Endothelial cell of hepatic sinusoid (primary cell): ENCODE measurements around the gene KLHDC7B.
"Not testable (repeated sequence)": the region's sequence is repeated elsewhere in the genome, so short reads cannot be mapped to it uniquely, and the experiment has no call there.

ENCODE experiments used
- in situ Hi-C: cut with HindIII; loops from 2 replicates; pipeline ENCODE4 v1.10.0; 2017; ENCODE audit warnings: low sequenced_read_pairs

KLHDC7B gene

GRCh38 chr22:50528682-50529415, 16.9 kb upstream of the KLHDC7B start:
- in situ Hi-C loops: no loop called here

DNA sequence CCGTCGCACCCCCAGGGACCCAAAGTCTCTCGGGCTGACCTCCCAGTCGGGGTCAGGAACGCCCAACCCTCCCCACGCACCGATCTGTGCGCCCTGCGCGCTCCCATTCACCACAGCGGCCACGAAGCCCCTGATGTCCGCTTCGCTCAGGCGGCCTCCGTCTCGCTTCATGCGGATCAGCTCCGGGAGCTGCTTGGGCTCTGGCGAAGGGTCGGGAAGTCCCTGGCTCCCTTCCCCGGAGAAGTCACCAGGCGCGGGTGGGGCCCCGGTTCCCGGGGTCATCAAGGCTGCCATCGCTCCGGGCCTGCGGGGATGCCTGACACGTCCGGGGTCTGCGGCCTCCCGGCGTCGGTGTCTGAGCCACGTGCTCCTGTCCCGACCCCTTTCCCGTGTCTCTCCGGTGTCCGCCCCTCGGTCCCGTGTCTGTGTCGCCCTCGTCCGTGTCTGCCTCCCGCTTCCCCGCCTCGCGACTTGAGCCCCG, 16.2 kb upstream of the KLHDC7B start:
- in situ Hi-C loops: no loop called here

- in situ Hi-C loops: no loop called here
These were observed 15.7 kb upstream of the KLHDC7B start, which contains the start of gene TYMP for GRCh38 chr22:50529897-50530579. TYMP (minus strand) TSS chr22:50530012; CDS start chr22:50529709, 303 bp downstream.

DNA sequence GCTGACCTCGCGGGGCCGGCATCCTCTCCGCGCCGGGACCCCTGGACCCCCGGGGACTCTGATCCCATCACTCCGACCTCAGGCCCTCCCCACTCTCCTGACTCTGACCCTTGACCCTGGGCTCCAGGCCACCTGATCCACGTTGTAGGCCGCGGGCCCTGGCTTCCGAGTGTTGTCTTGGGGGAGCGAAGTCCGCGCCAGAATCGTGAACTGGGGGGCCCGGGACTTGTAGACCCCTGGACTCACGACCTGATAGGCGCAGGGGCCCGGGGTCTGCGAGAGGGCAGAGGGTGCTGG, 15.2 kb upstream of the KLHDC7B start:
- in situ Hi-C loops: no loop called here

DNA sequence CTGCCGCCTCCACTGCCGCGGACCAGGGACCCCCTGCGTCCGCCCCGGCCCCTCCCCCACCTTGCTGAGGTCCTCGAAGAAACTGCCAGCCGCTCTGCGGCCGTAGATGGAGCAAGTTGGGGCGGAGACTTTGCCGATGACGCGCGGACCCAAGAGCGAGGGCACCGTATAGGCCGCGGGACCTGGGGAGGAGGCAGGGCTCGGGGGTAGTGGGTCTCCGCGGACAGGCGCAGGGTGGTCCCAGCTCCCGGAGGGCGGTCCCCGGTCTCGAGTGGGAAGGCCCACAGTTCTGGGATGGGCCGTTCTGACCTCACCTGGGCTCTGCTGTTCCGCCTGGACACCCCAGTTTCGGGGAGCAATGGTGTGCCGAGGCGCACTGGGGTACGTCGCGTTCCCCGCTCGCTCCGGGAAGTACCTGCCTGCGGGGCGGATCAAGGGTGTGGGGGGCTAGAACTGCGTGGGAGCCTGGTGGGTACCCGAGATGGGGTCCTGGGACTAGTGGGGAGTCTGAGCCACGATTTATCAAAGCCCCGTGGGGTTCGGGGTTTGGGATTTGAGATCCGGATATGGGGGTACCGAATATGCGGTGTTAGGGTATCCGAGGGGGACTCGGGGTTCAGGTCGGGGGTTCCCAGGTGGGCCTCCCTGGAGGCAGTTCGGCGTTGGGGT, 14.7 kb upstream of the KLHDC7B start:
- in situ Hi-C loops: no loop called here

DNA sequence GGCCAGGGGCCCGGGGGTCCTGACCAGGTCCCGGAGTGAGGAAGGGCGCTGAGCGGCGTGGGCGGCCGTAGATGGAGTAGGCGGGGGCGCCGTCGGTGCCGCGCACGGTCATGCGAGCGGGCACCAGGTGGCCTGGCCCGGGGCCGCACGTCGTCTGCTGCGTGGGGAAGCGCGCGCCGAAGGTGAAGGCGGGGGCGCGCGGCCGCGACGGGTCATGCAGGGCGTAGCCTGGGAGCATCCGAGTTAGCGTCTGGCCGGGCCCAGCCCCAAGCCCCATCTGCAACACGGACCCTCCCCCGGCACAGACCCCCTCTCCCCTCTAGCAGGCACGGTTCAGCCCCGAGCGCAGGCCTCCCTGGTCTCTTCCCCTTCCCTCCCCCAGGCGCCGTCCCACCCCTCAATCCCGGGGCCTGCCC, 14.1 kb upstream of the KLHDC7B start:
- in situ Hi-C loops: no loop called here

- in situ Hi-C loops: no loop called here
These were observed 13.6 kb upstream of the KLHDC7B start for GRCh38 chr22:50531962-50532674.

GRCh38 chr22:50532824-50533796, 12.6 kb upstream of the KLHDC7B start:
- in situ Hi-C loops: no loop called here

GRCh38 chr22:50533856-50534711, 11.6 kb upstream of the KLHDC7B start:
- in situ Hi-C loops: not testable (repeated sequence)

GRCh38 chr22:50535113-50535512, 10.6 kb upstream of the KLHDC7B start:
- in situ Hi-C loops: no loop called here

- in situ Hi-C loops: no loop called here
These were observed 9.5 kb upstream of the KLHDC7B start for GRCh38 chr22:50536226-50536625.

DNA sequence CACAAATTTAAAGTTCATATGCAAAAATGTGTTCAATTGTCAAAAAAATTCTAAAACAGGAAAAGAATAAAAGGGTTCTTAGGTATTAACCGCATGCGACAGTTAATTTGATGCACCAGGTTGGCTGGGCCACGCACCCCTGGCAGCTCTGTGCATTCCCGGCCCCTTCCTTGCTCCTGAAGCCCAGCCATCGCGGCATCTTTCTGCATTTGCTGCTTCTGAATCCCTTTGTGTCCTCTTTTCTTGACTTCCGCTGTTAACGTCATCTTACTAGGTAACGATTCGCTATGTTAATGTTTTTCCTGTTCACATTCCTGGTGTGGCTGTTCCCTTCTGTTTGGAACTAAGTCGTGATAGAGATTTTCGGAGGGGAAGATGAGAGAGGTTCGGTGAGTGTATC, 7.9 kb upstream of the KLHDC7B start:
- in situ Hi-C loops: no loop called here

DNA sequence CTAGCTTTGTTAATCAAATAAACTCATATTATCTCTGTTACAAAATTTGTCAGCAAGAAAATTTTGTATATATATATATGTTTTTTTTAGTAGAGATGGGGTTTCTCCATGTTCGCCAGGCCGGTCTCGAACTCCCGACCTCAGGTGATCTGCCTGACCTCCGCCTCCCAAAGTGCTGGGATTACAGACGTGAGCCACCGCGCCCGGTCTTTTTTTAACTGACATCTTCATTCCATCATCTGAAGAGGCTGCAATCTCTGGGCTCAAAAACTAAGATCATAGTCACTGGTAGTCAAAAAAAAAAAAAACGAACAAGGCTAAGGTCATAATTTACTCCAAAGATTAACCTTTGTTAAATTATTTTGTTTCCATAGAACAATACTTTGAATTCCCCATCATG, 5.3 kb upstream of the KLHDC7B start:
- in situ Hi-C loops: no loop called here

DNA sequence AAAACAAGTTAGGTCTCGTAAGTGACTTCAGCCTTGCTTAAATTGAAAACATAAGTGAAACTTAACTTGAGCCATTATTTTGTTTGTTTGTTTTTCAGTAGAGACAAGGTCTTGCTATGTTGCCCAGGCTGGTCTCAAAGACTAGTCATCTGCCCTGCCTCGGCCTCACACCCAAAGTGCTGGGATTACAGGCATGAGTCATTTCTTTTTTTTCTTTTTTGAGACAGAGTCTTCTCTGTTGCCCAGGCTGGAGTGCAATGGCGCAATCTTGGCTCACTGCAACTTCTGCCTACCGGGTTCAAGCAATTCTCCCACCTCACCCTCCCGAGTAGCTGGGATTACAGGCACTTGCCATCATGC, 4.1 kb upstream of the KLHDC7B start:
- in situ Hi-C loops: not testable (repeated sequence)

- in situ Hi-C loops: no loop called here
These were observed 3.2 kb upstream of the KLHDC7B start for GRCh38 chr22:50542416-50542927.

- in situ Hi-C loops: no loop called here
These were observed 1.5 kb upstream of the KLHDC7B start for GRCh38 chr22:50544078-50544745.

- in situ Hi-C loops: no loop called here
These were observed 899 bp upstream of the KLHDC7B start for GRCh38 chr22:50544746-50545253.
